GM23248 (cell line): Measurements from ENCODE around the gene NPFFR1. TPM values are rescaled to one million over a fixed set of nuclear protein-coding genes. Genes with fewer than 3 reads are reported as not detected.

Experiments used
- DNase-seq: peaks from one replicate; pipeline ENCODE4 v3.0.0-alpha.2; 2015
- H2AFZ ChIP-seq: fragments of 200-600 bp; sonication (generic); 2 replicates; pipeline ENCODE4 v1.6.1; 2016; ENCODE audit warnings: antibody characterized with exemption
- H3F3A ChIP-seq: fragments of 200-600 bp; sonication (generic); 2 replicates; pipeline ENCODE4 v1.6.1; 2016; ENCODE audit warnings: mild to moderate bottlenecking, antibody characterized with exemption, mixed run types; ENCODE audit not compliant: insufficient read depth
- H3K27ac ChIP-seq: fragments of 200-600 bp; sonication (generic); 2 replicates; pipeline ENCODE4 v1.5.1; 2016; ENCODE audit warnings: mild to moderate bottlenecking
- H3K27me3 ChIP-seq: fragments of 200-600 bp; sonication (generic); replicated peaks from 2 replicates; pipeline ENCODE4 v1.6.1; 2016; ENCODE audit warnings: mild to moderate bottlenecking; ENCODE audit not compliant: insufficient read depth
- H3K36me3 ChIP-seq: fragments of 200-600 bp; sonication (generic); 2 replicates; pipeline ENCODE4 v1.6.1; 2016; ENCODE audit warnings: low read depth, mild to moderate bottlenecking
- H3K4me1 ChIP-seq: fragments of 200-600 bp; sonication (generic); 2 replicates; pipeline ENCODE4 v1.6.1; 2016; ENCODE audit warnings: mild to moderate bottlenecking; ENCODE audit not compliant: insufficient read depth
- H3K4me2 ChIP-seq: fragments of 200-600 bp; sonication (generic); one replicate; pipeline ENCODE4 v1.6.1; 2016; ENCODE audit warnings: mild to moderate bottlenecking; ENCODE audit not compliant: unreplicated experiment
- H3K4me3 ChIP-seq: fragments of 200-600 bp; sonication (generic); 2 replicates; pipeline ENCODE4 v1.5.1; 2016; ENCODE audit warnings: mild to moderate bottlenecking
- H3K79me2 ChIP-seq: fragments of 200-600 bp; sonication (generic); 2 replicates; pipeline ENCODE4 v1.6.1; 2016; ENCODE audit warnings: mild to moderate bottlenecking; ENCODE audit not compliant: insufficient read depth
- H3K9ac ChIP-seq: fragments of 200-600 bp; sonication (generic); 2 replicates; pipeline ENCODE4 v1.6.1; 2016; ENCODE audit warnings: mild to moderate bottlenecking
- H3K9me2 ChIP-seq: fragments of 200-600 bp; sonication (generic); 2 replicates; pipeline ENCODE4 v1.6.1; 2016; ENCODE audit warnings: mixed run types, mild to moderate bottlenecking, moderate library complexity; ENCODE audit not compliant: insufficient read depth
- H3K9me3 ChIP-seq: fragments of 200-600 bp; sonication (generic); one replicate; pipeline ENCODE4 v1.6.1; 2017; ENCODE audit warnings: low read depth
- H4K20me1 ChIP-seq: fragments of 200-600 bp; sonication (generic); 2 replicates; pipeline ENCODE4 v1.6.0; 2016; ENCODE audit not compliant: insufficient read depth
- EZH2 ChIP-seq: fragments of 200-600 bp; sonication (generic); IDR thresholded peaks from 2 replicates; pipeline ENCODE4 v1.6.1; 2018; ENCODE audit warnings: antibody characterized with exemption, mild to moderate bottlenecking; ENCODE audit not compliant: insufficient read depth, poor library complexity, severe bottlenecking
- EZH2phosphoT487 ChIP-seq: fragments of 200-600 bp; sonication (generic); IDR thresholded peaks from 2 replicates; pipeline ENCODE4 v1.6.1; 2018; ENCODE audit warnings: antibody characterized with exemption, moderate library complexity, mild to moderate bottlenecking, low read depth; ENCODE audit not compliant: insufficient read depth
- WGBS, 2 experiments: methylation state at CpG; one replicate each; pipeline ENCODE4 v1.1.6; 2015 to 2017; ENCODE audit warnings: low lambda C conversion rate in 2 of 2, low coverage in 1 of 2; ENCODE audit errors: missing lambda C conversion rate in 2 of 2; 5-methylcytosine and 5-hydroxymethylcytosine counted together
- in situ Hi-C: fragments of 300-500 bp; cut with MboI; formaldehyde crosslinking; loops from 2 replicates; pipeline ENCODE4 v1.15.0; 2020
- polyA plus RNA-seq: library from polyadenylated mRNA; unstranded; fragments of >200 nt; fragmentation: Nextera tagmentation; extraction: Ambion mirVana; gene quantifications from 2 replicates; pipeline ENCODE4 v1.2.1, GENCODE V29; 2016
- total RNA-seq: library from RNA; depleted of rRNA; stranded (reverse); fragments of >200 nt; shearing (Covaris generic); gene quantifications from 2 replicates; pipeline ENCODE4 v1.2.3, GENCODE V29; 2014

The NPFFR1 gene
- total and polyA plus RNA-seq, 2 experiments from 2014 or later = not detected

- H3K4me3 ChIP-seq = no peak overlapping the region
- H3K9ac ChIP-seq = no peak overlapping the region
- no peaks in the 10 kb centered on the region for H3K9me3 ChIP-seq
- in situ Hi-C loops = no loop called here
- no peak overlapping the region for H3K27ac ChIP-seq
- TF ChIP-seq EZH2phosphoT487 (no peak), EZH2 (no peak)
- no peaks in the 10 kb centered on the region for H3F3A ChIP-seq
- 12 to 14% methylated on average over 4 of the region's 4 CpGs for WGBS, 2 experiments
- H3K36me3 ChIP-seq = no peaks in the 10 kb centered on the region
- 0 out of 2 replicates have a peak, but pooled peaks cover 3% of the 10 kb centered on the region for H3K4me1 ChIP-seq
- H4K20me1 ChIP-seq = no peaks in the 10 kb centered on the region; the same call in 1 of the 2 replicates
- no peaks in the 10 kb centered on the region for H3K79me2 ChIP-seq
- DNase-seq = peak; percentile 68
- no peak overlapping the region for H2AFZ ChIP-seq
- no peaks in the 10 kb centered on the region for H3K27me3 ChIP-seq
- H3K9me2 ChIP-seq = no peaks in the 10 kb centered on the region
- no peak overlapping the region for H3K4me2 ChIP-seq
Observed at GRCh38 chr10:70312972-70313371, 29.2 kb upstream of the NPFFR1 start.

DNA sequence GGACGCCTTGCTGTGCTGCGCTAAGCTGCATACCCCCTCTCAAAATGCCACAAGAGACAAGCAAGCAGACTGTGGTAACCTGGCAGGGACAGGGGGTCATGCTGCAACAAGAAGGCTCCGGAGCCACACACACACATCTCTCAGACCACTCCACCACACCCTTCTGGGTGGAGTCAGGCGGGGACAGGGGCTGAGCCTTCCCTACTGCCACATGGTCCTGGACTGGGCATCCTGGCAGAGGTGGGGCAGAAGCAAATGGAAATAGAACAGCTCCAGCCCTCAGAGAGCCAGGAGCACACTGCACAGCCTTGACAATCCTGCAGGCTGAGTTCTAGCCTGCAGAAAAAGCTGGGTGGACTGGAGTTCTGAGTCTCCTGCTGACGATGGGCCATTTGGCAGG lies 28.4 kb upstream of the NPFFR1 start:
- Histone ChIP-seq H3K36me3 (no peaks in the 10 kb centered on the region), H3K27ac (no peak overlapping the region), H3F3A (no peaks in the 10 kb centered on the region), H3K27me3 (no peaks in the 10 kb centered on the region), H2AFZ (no peak overlapping the region), H3K9me2 (no peaks in the 10 kb centered on the region), H3K9ac (no peak overlapping the region), H3K4me2 (no peak overlapping the region), H3K9me3 (no peaks in the 10 kb centered on the region), H3K4me1 (0 out of 2 replicates have a peak, but pooled peaks cover 3% of the 10 kb centered on the region), H3K79me2 (no peaks in the 10 kb centered on the region), H3K4me3 (no peak overlapping the region), H4K20me1 (no peaks in the 10 kb centered on the region; the same call in 1 of the 2 replicates)
- DNase-seq = no peak
- TF ChIP-seq EZH2phosphoT487 = no peak
- no peak for TF ChIP-seq EZH2
- WGBS, 2 experiments = 63 to 64% methylated on average over 5 of the region's 5 CpGs
- in situ Hi-C loops = no loop called here

DNA sequence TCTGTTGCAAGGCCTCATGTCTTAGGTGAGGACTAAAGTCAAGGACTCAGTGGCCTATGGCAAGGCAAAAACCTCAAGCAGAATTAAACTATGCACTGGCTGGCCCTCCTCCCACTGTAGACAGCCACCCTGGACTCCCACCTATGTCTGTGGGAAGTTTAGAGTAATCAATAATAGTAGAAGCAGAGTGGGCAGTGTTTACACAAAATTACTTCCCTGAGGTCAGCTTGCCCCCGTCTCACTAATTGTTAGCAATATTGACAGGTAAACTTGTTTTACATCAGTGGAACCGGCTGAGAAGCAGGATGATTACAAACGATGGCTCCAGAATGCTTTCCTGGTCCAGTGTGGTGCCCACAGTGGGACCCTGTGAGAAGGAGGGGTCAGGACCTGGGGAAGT lies 27.9 kb upstream of the NPFFR1 start:
- in situ Hi-C loops = no loop called here
- Histone ChIP-seq H3K27me3 (no peaks in the 10 kb centered on the region), H3F3A (no peaks in the 10 kb centered on the region), H3K9me2 (no peaks in the 10 kb centered on the region), H3K9ac (no peak overlapping the region), H3K4me1 (0 out of 2 replicates have a peak, but pooled peaks cover 3% of the 10 kb centered on the region), H3K79me2 (no peaks in the 10 kb centered on the region), H3K4me2 (no peak overlapping the region), H3K36me3 (no peaks in the 10 kb centered on the region), H2AFZ (no peak overlapping the region), H3K27ac (no peak overlapping the region), H4K20me1 (no peaks in the 10 kb centered on the region; the same call in 1 of the 2 replicates), H3K9me3 (no peaks in the 10 kb centered on the region), H3K4me3 (no peak overlapping the region)
- TF ChIP-seq EZH2phosphoT487 = no peak
- TF ChIP-seq EZH2 = no peak
- no peak for DNase-seq
- WGBS, 2 experiments = 82 to 93% methylated on average over 3 of the region's 3 CpGs

DNA sequence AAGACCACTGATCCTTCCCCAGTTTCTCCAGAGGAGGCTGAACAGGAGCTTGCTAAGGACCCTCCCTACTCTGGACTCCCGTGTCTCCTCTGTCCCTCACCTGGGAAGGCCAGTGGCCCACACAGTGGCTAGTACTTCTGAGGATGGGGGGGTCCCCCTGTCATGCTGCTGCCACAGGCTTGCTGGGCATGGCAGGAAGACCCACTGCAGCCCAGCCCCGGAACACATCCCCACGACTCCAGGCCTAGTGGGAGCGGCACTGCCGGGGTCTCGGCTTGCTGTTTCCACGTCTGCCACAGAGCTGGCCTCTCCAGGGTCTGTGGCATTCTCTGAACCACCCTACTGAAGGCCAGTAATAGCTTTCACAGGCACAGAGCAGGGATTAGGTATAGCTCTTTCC lies 25.9 kb upstream of the NPFFR1 start:
- no peak overlapping the region for H3K4me3 ChIP-seq

More for the DNA sequence above, 25.9 kb upstream of the NPFFR1 start:
- Histone ChIP-seq H3K36me3 (no peaks in the 10 kb centered on the region), H3K4me2 (no peak overlapping the region), H3K79me2 (no peaks in the 10 kb centered on the region), H3F3A (no peaks in the 10 kb centered on the region), H3K4me1 (0 out of 2 replicates have a peak, but pooled peaks cover 3% of the 10 kb centered on the region), H3K9me3 (no peaks in the 10 kb centered on the region), H3K27me3 (no peaks in the 10 kb centered on the region), H4K20me1 (no peaks in the 10 kb centered on the region; the same call in 1 of the 2 replicates), H3K27ac (no peak overlapping the region), H3K9me2 (no peaks in the 10 kb centered on the region), H3K9ac (no peak overlapping the region), H2AFZ (no peak overlapping the region)
- WGBS, 2 experiments = 76 to 90% methylated on average over 7 of the region's 7 CpGs
- in situ Hi-C loops = no loop called here
- DNase-seq = no peak
- TF ChIP-seq EZH2phosphoT487 = no peak
- no peak for TF ChIP-seq EZH2
